NB4 (cell line): ENCODE measurements around the gene PKP1.
A peak's percentile ranks its signal among the peaks of the same experiment; 100 is the strongest.

ENCODE experiments used
- DNase-seq: peaks from one replicate; pipeline ENCODE4 v3.0.0; 2010; ENCODE audit warnings: low read depth
- H3K4me3 ChIP-seq: one replicate; pipeline ENCODE4 v1.5.1; 2011; ENCODE audit warnings: mild to moderate bottlenecking, low read depth, low read length, moderate library complexity
- MYC ChIP-seq: IDR thresholded peaks from 2 replicates; pipeline ENCODE4 v1.6.1; 2011; ENCODE audit warnings: low read depth, low read length
- POLR2A ChIP-seq: IDR thresholded peaks from 2 replicates; pipeline ENCODE4 v1.6.1; 2011; ENCODE audit warnings: mild to moderate bottlenecking; ENCODE audit not compliant: insufficient read length; ENCODE audit errors: extremely low read depth
- TF ChIP-seq, protein P1 (sequence below): IDR thresholded peaks from 2 replicates; pipeline ENCODE4 v1.6.1; 2011; ENCODE audit warnings: low read depth, low read length
- TF ChIP-seq, protein P2 (sequence below): IDR thresholded peaks from one replicate; pipeline ENCODE4 v1.5.1; 2012; ENCODE audit warnings: low read depth, low read length

PKP1 gene

DNA sequence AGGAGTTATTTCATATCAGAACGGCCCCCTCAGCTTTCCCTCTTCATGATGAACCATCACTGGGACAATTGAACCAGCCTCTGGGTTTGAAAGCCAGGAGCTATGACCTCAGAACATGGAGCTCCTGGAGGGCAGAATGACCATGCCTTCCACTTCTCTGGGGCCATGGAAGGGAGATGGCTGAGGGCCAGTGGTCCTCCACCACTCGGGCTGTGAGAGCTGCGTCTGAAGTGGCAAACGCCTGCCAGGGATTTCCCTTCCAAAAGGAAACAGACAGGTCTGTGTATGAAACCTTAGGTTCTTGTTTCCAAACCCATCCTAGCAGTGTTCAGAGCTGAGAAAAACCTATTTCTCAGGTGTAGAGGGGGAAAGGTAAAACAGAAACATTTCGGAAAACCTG, 22.5 kb downstream of the PKP1 start:
- H3K4me3 ChIP-seq = no peak overlapping the region
- TF ChIP-seq, protein P1, sequence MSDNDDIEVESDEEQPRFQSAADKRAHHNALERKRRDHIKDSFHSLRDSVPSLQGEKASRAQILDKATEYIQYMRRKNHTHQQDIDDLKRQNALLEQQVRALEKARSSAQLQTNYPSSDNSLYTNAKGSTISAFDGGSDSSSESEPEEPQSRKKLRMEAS = no peak
- TF ChIP-seq POLR2A = no peak
- no peak for TF ChIP-seq MYC
- TF ChIP-seq, protein P2, sequence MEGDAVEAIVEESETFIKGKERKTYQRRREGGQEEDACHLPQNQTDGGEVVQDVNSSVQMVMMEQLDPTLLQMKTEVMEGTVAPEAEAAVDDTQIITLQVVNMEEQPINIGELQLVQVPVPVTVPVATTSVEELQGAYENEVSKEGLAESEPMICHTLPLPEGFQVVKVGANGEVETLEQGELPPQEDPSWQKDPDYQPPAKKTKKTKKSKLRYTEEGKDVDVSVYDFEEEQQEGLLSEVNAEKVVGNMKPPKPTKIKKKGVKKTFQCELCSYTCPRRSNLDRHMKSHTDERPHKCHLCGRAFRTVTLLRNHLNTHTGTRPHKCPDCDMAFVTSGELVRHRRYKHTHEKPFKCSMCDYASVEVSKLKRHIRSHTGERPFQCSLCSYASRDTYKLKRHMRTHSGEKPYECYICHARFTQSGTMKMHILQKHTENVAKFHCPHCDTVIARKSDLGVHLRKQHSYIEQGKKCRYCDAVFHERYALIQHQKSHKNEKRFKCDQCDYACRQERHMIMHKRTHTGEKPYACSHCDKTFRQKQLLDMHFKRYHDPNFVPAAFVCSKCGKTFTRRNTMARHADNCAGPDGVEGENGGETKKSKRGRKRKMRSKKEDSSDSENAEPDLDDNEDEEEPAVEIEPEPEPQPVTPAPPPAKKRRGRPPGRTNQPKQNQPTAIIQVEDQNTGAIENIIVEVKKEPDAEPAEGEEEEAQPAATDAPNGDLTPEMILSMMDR = no peak
- DNase-seq = no peak

DNA sequence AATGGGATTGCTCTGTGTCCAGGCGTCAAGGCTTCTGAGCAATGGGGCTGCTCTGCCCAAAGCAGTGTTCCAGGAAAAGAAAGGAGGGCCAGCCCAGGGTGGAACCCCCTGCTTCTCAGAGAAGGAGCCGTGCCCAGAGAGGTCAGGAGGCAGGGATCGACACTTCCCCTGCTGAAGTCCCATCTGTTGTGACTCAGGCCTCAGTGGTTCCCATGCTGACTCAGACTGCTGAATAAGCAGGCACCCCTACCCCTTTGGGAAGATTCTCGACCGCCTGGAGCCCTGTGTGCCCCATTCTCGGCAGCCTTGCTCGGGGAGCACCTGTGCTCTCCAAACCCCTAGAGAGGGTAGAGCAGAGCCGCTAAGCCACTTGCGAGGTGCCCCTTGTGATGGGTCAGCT, 23.9 kb downstream of the PKP1 start:
- DNase-seq = no peak
- TF ChIP-seq POLR2A (no peak), MYC (no peak)
- TF ChIP-seq, protein P1 = no peak
- TF ChIP-seq, protein P2 = no peak
- H3K4me3 ChIP-seq = no peak overlapping the region

DNA sequence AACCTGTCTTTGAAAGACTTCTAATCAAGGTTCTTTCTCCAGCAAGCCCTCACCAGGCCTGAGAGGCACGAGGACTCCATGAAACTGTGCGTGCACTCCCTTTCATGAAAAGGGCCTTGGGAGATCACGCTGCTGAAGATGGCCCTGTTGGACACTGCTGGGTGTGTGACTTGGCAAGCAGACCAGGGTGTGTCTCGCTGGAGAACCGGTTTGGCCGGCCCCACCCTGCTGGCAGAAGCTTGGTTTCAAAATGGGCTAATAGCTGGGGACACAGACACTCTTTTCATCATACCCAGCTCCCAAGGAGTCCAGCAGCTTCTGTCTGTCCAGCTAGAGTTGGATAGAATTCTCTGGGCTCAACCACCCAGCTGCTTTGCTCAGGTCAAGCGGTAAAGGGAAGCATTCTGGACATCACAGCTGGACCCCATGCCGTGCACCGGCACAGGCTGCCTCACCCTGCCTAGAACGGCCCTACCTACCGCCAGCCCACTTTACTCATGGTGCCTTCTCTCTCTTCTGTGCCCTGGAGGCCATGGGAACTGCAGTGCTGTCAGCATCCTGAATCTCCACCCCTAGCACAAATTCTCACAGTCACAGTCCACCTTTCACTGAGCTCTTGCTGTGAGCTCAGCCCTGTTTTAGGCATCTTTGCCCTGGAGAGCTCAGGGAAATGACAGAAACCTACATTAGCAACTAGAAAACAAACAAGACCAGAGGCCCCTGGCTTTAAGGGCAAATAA, 24.6 kb downstream of the PKP1 start:
- no peak for TF ChIP-seq POLR2A
- TF ChIP-seq, protein P1 = no peak
- TF ChIP-seq, protein P2 = no peak
- TF ChIP-seq MYC = no peak
- DNase-seq = no peak
- H3K4me3 ChIP-seq = no peak overlapping the region

DNA sequence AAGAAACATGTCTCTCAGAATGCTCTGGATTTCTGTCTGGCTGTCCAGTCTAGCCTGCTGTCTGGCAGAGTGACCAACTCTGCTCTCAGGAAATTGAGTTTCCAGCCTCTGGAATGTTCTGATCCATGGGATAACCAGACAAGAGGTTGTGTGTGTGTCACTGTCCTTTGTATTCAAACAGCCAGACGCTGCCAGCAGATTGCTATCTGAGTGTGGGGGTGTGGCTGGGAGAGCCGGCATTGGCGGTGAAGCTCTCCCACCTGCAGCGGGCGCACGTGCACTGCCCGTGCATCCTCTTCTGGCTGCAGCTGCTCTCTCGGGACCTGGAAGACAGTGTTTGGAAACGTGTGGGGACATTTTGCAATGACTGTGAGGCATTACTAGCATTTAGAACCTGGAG, 26.1 kb downstream of the PKP1 start:
- H3K4me3 ChIP-seq = no peak overlapping the region
- TF ChIP-seq, protein P1 = peak; percentile 98
- TF ChIP-seq POLR2A = no peak
- TF ChIP-seq, protein P2 = peak; percentile 40
- peak; percentile 85 for TF ChIP-seq MYC
- DNase-seq = peak; percentile 90

DNA sequence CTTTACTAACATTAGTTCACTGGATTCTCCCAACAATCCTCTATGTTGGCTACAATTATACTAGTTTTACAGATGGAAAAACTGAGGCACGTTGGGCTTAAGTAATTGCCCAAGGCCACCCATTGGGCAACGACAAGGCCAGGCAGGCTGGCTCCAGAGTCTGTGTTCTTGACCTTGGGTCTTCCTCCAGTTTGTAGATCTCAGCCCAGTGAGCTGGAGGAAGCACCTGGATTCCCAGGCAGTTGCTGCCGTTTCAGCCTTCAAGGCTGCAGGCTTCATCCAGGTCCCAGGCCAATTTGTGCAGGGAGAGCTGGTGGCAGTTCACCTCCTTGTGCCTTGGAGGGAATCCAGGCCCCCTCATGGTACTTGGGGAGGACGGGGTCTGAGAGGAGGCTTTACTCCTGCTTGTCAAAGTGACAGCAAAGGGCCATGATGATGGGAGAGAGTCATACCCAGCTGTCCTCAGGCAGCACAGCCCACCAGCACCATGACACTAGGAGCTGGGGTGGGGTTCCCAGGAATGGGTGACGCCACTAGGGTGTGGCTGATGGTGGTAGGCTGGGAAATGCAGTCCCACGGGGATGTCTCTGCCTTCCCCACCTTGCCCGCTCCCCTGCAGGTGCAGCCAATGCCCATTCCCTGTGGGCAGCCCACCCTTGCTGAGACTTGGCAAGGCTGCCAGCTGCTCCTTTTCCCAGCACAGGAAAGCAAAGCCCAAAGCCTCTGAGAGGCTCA, 27.1 kb downstream of the PKP1 start:
- TF ChIP-seq, protein P1 = no peak
- TF ChIP-seq, protein P2 = no peak
- TF ChIP-seq MYC = no peak
- no peak for TF ChIP-seq POLR2A
- DNase-seq = peak; percentile 11
- no peak overlapping the region for H3K4me3 ChIP-seq
